H1 (cell line): ENCODE measurements around the gene SLC25A28. TPM values are rescaled to one million over a fixed set of nuclear protein-coding genes. Genes with fewer than 3 reads are reported as not detected.

Experiments
- CTCF ChIA-PET: fragments of 300-600 bp; sonication (Branson Sonifier 250); formaldehyde crosslinking; loops from one replicate; lab custom pipeline; 2021; ENCODE audit not compliant: partially characterized antibody; lab: Charles Lee
- POLR2A ChIA-PET: fragments of 300-600 bp; sonication (Branson Sonifier 250); formaldehyde crosslinking; loops from one replicate; lab custom pipeline; 2021; ENCODE audit warnings: inconsistent platforms; ENCODE audit not compliant: partially characterized antibody; lab: Charles Lee
- DNase-seq, 2 experiments: peaks; one replicate each; pipeline versions ENCODE4 v3.0.0 to v3.0.0-alpha.2; 2010 to 2022; ENCODE audit warnings: low spot score in 2 of 2, low read depth in 1 of 2, mixed read lengths in 1 of 2
- FAIRE-seq: peaks from 2 replicates; lab custom pipeline; 2011; peaks lifted over from hg19 to GRCh38; lab: Jason Lieb, UNC
- H2AFZ ChIP-seq: 2 replicates; pipeline ENCODE4 v1.8.1; 2012; ENCODE audit warnings: low read length, inconsistent platforms
- H2AK5ac ChIP-seq: 2 replicates; pipeline ENCODE4 v1.6.1; 2013; ENCODE audit warnings: low read depth, low read length
- H2BK120ac ChIP-seq: replicated peaks from 2 replicates; pipeline ENCODE3; 2013; ENCODE audit warnings: low read depth, low read length, inconsistent platforms
- H2BK12ac ChIP-seq: 2 replicates; pipeline ENCODE4 v1.6.1; 2013; ENCODE audit warnings: low read depth, low read length
- H2BK15ac ChIP-seq: 2 replicates; pipeline ENCODE4 v1.6.1; 2013; ENCODE audit warnings: low read length
- H2BK20ac ChIP-seq: 2 replicates; pipeline ENCODE4 v1.6.1; 2013; ENCODE audit warnings: low read length
- H2BK5ac ChIP-seq: 2 replicates; pipeline ENCODE4 v1.6.1; 2013; ENCODE audit warnings: low read depth, low read length
- H3K14ac ChIP-seq: 2 replicates; pipeline ENCODE4 v1.6.1; 2013; ENCODE audit warnings: inconsistent platforms; ENCODE audit not compliant: insufficient read length
- H3K18ac ChIP-seq: 2 replicates; pipeline ENCODE4 v1.6.1; 2013; ENCODE audit warnings: low read length; ENCODE audit errors: extremely low read depth
- H3K23ac ChIP-seq: 2 replicates; pipeline ENCODE4 v1.6.1; 2013; ENCODE audit warnings: inconsistent platforms; ENCODE audit not compliant: insufficient read length
- H3K23me2 ChIP-seq: 2 replicates; pipeline ENCODE4 v1.6.1; 2013; ENCODE audit warnings: low read depth, low read length
- H3K27ac ChIP-seq: 2 replicates; pipeline ENCODE4 v1.6.1; 2011; ENCODE audit warnings: low read depth, low read length, inconsistent platforms
- H3K27me3 ChIP-seq, 4 experiments: replicated peaks in 1 of 4; 1 replicate in 1 of 4; 2 replicates in 3 of 4; pipeline versions ENCODE4 v1.6.1 to v1.8.1; 2011 to 2013; ENCODE audit warnings: low read length in 3 of 4, mild to moderate bottlenecking in 3 of 4, inconsistent platforms in 2 of 4, mixed read lengths in 2 of 4, moderate library complexity in 1 of 4; ENCODE audit not compliant: control insufficient read depth in 3 of 4, insufficient read depth in 3 of 4; ENCODE audit errors: extremely low read depth in 1 of 4
- H3K36me3 ChIP-seq, 4 experiments: 2 replicates each; pipeline versions ENCODE4 v1.6.1 to v1.8.1; 2011 to 2013; ENCODE audit warnings: mild to moderate bottlenecking in 4 of 4, low read length in 3 of 4, moderate library complexity in 2 of 4, control low read depth in 1 of 4, inconsistent platforms in 1 of 4; ENCODE audit not compliant: insufficient read depth in 4 of 4, control insufficient read depth in 2 of 4
- H3K4ac ChIP-seq: replicated peaks from 2 replicates; pipeline ENCODE3; 2013; ENCODE audit warnings: low read length, low read depth, mixed read lengths, inconsistent platforms; ENCODE audit not compliant: insufficient read length
- H3K4me1 ChIP-seq, 4 experiments: replicated peaks in 1 of 4; 1 replicate in 1 of 4; 2 replicates in 3 of 4; pipeline versions ENCODE4 v1.6.1 to v1.8.1; 2011 to 2013; ENCODE audit warnings: low read length in 3 of 4, inconsistent platforms in 2 of 4, mixed read lengths in 1 of 4; ENCODE audit not compliant: insufficient read depth in 4 of 4, control insufficient read depth in 3 of 4
- H3K4me2 ChIP-seq, 2 experiments: 2 replicates each; pipeline versions ENCODE4 v1.6.1 to v1.8.1; 2011 to 2013; ENCODE audit warnings: low read depth in 2 of 2, low read length in 2 of 2, control low read depth in 1 of 2, inconsistent platforms in 1 of 2, mild to moderate bottlenecking in 1 of 2; ENCODE audit not compliant: insufficient read depth in 1 of 2
- H3K4me3 ChIP-seq, 4 experiments: fragments of 200-600, 300-600 bp in 1 of 4; sonication (generic), shearing (Covaris generic), sonication (Bioruptor Twin) in 1 of 4; 2 replicates each; pipeline versions ENCODE4 v1.5.1 to v1.8.1; 2011 to 2016; ENCODE audit warnings: low read length in 4 of 4, low read depth in 3 of 4, control low read depth in 2 of 4, inconsistent platforms in 2 of 4, mild to moderate bottlenecking in 2 of 4, mixed read lengths in 1 of 4, moderate library complexity in 1 of 4; ENCODE audit not compliant: insufficient read depth in 2 of 4; ENCODE audit errors: extremely low read depth in 1 of 4
- H3K56ac ChIP-seq: replicated peaks from 2 replicates; pipeline ENCODE3; 2013; ENCODE audit warnings: low read depth, mild to moderate bottlenecking, mixed read lengths, low read length, inconsistent platforms; ENCODE audit not compliant: insufficient read length
- H3K79me1 ChIP-seq: 2 replicates; pipeline ENCODE4 v1.6.1; 2013; ENCODE audit warnings: low read depth, low read length, control low read depth
- H3K79me2 ChIP-seq, 2 experiments: 2 replicates each; pipeline versions ENCODE4 v1.6.1 to v1.8.1; 2012 to 2013; ENCODE audit warnings: low read length in 2 of 2, mild to moderate bottlenecking in 2 of 2, inconsistent platforms in 1 of 2; ENCODE audit not compliant: insufficient read depth in 2 of 2, control insufficient read depth in 1 of 2
- H3K9ac ChIP-seq, 4 experiments: replicated peaks in 1 of 4; 1 replicate in 1 of 4; 2 replicates in 3 of 4; pipeline versions ENCODE4 v1.6.1 to v1.8.1; 2011 to 2013; ENCODE audit warnings: low read depth in 3 of 4, low read length in 3 of 4, control low read depth in 2 of 4, mild to moderate bottlenecking in 2 of 4, moderate library complexity in 2 of 4, inconsistent platforms in 1 of 4; ENCODE audit errors: extremely low read depth in 1 of 4
- H3K9me3 ChIP-seq, 2 experiments: 2 replicates each; pipeline versions ENCODE4 v1.6.1 to v1.8.1; 2012 to 2013; ENCODE audit warnings: mild to moderate bottlenecking in 2 of 2, moderate library complexity in 2 of 2, control low read depth in 1 of 2, inconsistent platforms in 1 of 2, low read depth in 1 of 2, low read length in 1 of 2, mixed read lengths in 1 of 2; ENCODE audit not compliant: insufficient read depth in 2 of 2
- H4K20me1 ChIP-seq, 2 experiments: replicated peaks in 1 of 2; 2 replicates each; pipeline versions ENCODE3 to v1.8.1; 2011 to 2013; ENCODE audit warnings: inconsistent platforms in 2 of 2, low read length in 2 of 2, mild to moderate bottlenecking in 1 of 2; ENCODE audit not compliant: insufficient read depth in 2 of 2, control insufficient read depth in 1 of 2
- H4K5ac ChIP-seq: 2 replicates; pipeline ENCODE4 v1.6.1; 2013; ENCODE audit warnings: low read length, low read depth, mixed read lengths, inconsistent platforms; ENCODE audit not compliant: insufficient read length
- H4K8ac ChIP-seq: 2 replicates; pipeline ENCODE4 v1.8.0; 2013; ENCODE audit warnings: mild to moderate bottlenecking, moderate library complexity, low read length, inconsistent platforms; ENCODE audit not compliant: insufficient read depth; ENCODE audit errors: extremely low read depth
- H4K91ac ChIP-seq: replicated peaks from 2 replicates; pipeline ENCODE3; 2013; ENCODE audit warnings: low read length, mixed read lengths, inconsistent platforms; ENCODE audit not compliant: insufficient read length
- ASH2L ChIP-seq: fragments of 200-600, 300-600 bp; sonication (generic); IDR thresholded peaks from one replicate; pipeline ENCODE4 v1.7.1; 2017; ENCODE audit warnings: low read length
- BCL11A ChIP-seq, 2 experiments: IDR thresholded peaks; one replicate each; pipeline ENCODE4 v1.6.1; 2011; ENCODE audit warnings: low read depth in 2 of 2, low read length in 2 of 2, mild to moderate bottlenecking in 2 of 2
- EP300 ChIP-seq, 2 experiments: IDR thresholded peaks; 1 replicate in 1 of 2; 2 replicates in 1 of 2; pipeline ENCODE4 v1.6.1; 2011 to 2012; ENCODE audit warnings: low read depth in 2 of 2, low read length in 2 of 2, mild to moderate bottlenecking in 2 of 2, borderline replicate concordance in 1 of 2, inconsistent platforms in 1 of 2, moderate library complexity in 1 of 2
- FOSL1 ChIP-seq: IDR thresholded peaks from 2 replicates; pipeline ENCODE4 v1.6.1; 2011; ENCODE audit warnings: mild to moderate bottlenecking, low read depth, low read length, moderate library complexity; ENCODE audit not compliant: insufficient read depth
- GTF2F1 ChIP-seq: IDR thresholded peaks from 2 replicates; pipeline ENCODE4 v1.6.1; 2012; ENCODE audit warnings: low read depth, low read length, improper control_type of control experiment, borderline replicate concordance
- KDM1A ChIP-seq: fragments of 200-600, 300-600 bp; sonication (generic); IDR thresholded peaks from 2 replicates; pipeline ENCODE4 v1.7.1; 2016; ENCODE audit warnings: mild to moderate bottlenecking, low read length, borderline replicate concordance
- KDM4A ChIP-seq: IDR thresholded peaks from one replicate; pipeline ENCODE4 v1.7.1; 2012; ENCODE audit warnings: low read depth, mild to moderate bottlenecking, moderate library complexity, low read length, inconsistent platforms; ENCODE audit not compliant: severe bottlenecking
- PHF8 ChIP-seq: fragments of 200-600 bp; sonication (generic); conservative IDR thresholded peaks from 2 replicates; pipeline ENCODE4 v1.7.1; 2012; ENCODE audit warnings: low read depth, mild to moderate bottlenecking, inconsistent platforms, low read length, moderate library complexity
- POLR2A ChIP-seq, 2 experiments: IDR thresholded peaks; 1 replicate in 1 of 2; 2 replicates in 1 of 2; pipeline ENCODE4 v1.6.1; 2011; ENCODE audit warnings: low read depth in 2 of 2, low read length in 2 of 2, mild to moderate bottlenecking in 2 of 2; ENCODE audit errors: control extremely low read depth in 1 of 2
- RXRA ChIP-seq: IDR thresholded peaks from 2 replicates; pipeline ENCODE4 v1.6.1; 2011; ENCODE audit warnings: low read depth, mild to moderate bottlenecking, low read length, moderate library complexity; ENCODE audit not compliant: insufficient read depth
- SAP30 ChIP-seq: fragments of 300-600 bp; sonication (generic); IDR thresholded peaks from 2 replicates; pipeline ENCODE4 v1.7.1; 2012; ENCODE audit warnings: low read length, moderate library complexity, mild to moderate bottlenecking, inconsistent platforms; ENCODE audit not compliant: insufficient read depth, insufficient replicate concordance
- SUZ12 ChIP-seq: fragments of 200-600 bp; sonication (generic); IDR thresholded peaks from 2 replicates; pipeline ENCODE4 v1.6.1; 2012; ENCODE audit warnings: mild to moderate bottlenecking, inconsistent platforms, low read length, moderate library complexity, mixed read lengths
- TAF7 ChIP-seq: optimal IDR thresholded peaks from 2 replicates; pipeline ENCODE3; 2011; ENCODE audit warnings: low read depth, mild to moderate bottlenecking, inconsistent platforms, low read length, moderate library complexity, borderline replicate concordance
- polyA plus RNA-seq, 7 experiments: library from polyadenylated mRNA; depleted of rRNA in 3 of 7; stranded (reverse) in 5 of 7; unstranded in 2 of 7; fragments of >200 nt in 5 of 7; fragments of 200-250 nt in 2 of 7; gene quantifications; 1 replicate in 5 of 7; 2 replicates in 1 of 7; 4 replicates in 1 of 7; pipeline versions ENCODE4 v1.2.1 to v1.2.3, GENCODE V29; 2011 to 2013; ENCODE audit warnings: missing spikeins in 2 of 7, mixed read lengths in 2 of 7
- total RNA-seq: library from RNA; stranded (reverse); fragmentation: NEBNext Ultra II Directional; extraction: Animal tissue kit (Norgen Biotek cat#: 25700); gene quantifications from 2 replicates; pipeline ENCODE4 v1.2.1, GENCODE V29; 2021
- TF ChIP-seq, protein P1 (sequence below): IDR thresholded peaks from 2 replicates; pipeline ENCODE4 v1.6.1; 2011; ENCODE audit warnings: low read length, improper control_type of control experiment

The SLC25A28 gene
- total and polyA plus RNA-seq, 2 of the 8 experiments (the other 6 are each of a cell fraction or from before 2014, with no cell fraction given): 17.2 to 18.5 TPM

DNA sequence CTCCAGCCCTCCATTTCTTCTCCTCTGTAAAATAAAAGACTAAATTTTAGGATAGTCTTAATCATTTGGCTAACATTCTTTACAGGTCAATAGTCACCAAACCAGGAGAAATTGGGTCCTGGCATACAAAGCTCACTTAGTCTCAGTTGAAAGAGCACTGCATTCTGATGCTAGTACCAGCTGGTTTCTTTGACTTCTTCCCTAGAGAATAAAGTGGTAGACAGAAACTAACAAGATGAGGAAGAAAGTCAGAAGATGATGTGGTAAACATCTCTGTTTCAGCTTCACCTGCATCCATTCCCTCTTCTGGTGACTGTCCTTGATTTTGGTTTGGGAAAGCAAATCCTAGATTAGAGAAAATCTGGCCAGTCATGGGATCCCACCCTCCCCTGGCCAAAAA lies 50.3 kb downstream of the SLC25A28 start:
- no peak overlapping the region for H3K4ac ChIP-seq
- no peak overlapping the region for H3K4me2 ChIP-seq
- H2AFZ ChIP-seq: peak overlapping the region; percentile 86; the same call in 1 of the 2 replicates
- H4K5ac ChIP-seq: no peak overlapping the region
- no peaks in the 10 kb centered on the region; the same call in 1 of the 2 replicates for H3K23me2 ChIP-seq
- H3K36me3 ChIP-seq: no peaks in the 10 kb centered on the region
- H3K4me1 ChIP-seq: peaks cover 2 to 7% (median 3%) of the 10 kb centered on the region in 4 experiments; a peak in 3 of 7 replicates
- no peaks in the 10 kb centered on the region for H3K9me3 ChIP-seq
- no peak overlapping the region; the same call in 1 of the 2 replicates for H3K18ac ChIP-seq
- no peak overlapping the region for H4K91ac ChIP-seq
- ChIA-PET CTCF (interaction anchor here (0.7 to 1.1 kb wide), 3 partner anchors 10 to 1326 kb away, joined by 3 to 5 read pairs (median 4); no protein-coding TSS in a partner anchor), POLR2A (no interaction called here)
- H3K79me2 ChIP-seq: no peaks in the 10 kb centered on the region
- no peak overlapping the region for H2BK120ac ChIP-seq
- H2AK5ac ChIP-seq: no peak overlapping the region
- TF ChIP-seq EP300 (IDR thresholded peaks at IDR 0.05; ENCODE audit: borderline replicate concordance in 1 of 2, low read depth in 2 of 2, low read length in 2 of 2) (no peak), KDM4A (no peak), GTF2F1 (no peak), SUZ12 (no peak), TAF7 (no peak), KDM1A (no peak), BCL11A (IDR thresholded peaks at IDR 0.05; ENCODE audit: low read depth in 2 of 2, low read length in 2 of 2) (no peak), FOSL1 (no peak), POLR2A (IDR thresholded peaks at IDR 0.05; ENCODE audit: control extremely low read depth in 1 of 2, low read depth in 2 of 2, low read length in 2 of 2) (no peak), RXRA (no peak), SAP30 (no peak), ASH2L (no peak), PHF8 (no peak)
- TF ChIP-seq, protein P1, sequence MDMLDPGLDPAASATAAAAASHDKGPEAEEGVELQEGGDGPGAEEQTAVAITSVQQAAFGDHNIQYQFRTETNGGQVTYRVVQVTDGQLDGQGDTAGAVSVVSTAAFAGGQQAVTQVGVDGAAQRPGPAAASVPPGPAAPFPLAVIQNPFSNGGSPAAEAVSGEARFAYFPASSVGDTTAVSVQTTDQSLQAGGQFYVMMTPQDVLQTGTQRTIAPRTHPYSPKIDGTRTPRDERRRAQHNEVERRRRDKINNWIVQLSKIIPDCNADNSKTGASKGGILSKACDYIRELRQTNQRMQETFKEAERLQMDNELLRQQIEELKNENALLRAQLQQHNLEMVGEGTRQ: no peak
- H2BK15ac ChIP-seq: no peak overlapping the region
- FAIRE-seq: no peak
- no peak overlapping the region for H2BK12ac ChIP-seq
- H3K56ac ChIP-seq: no peak overlapping the region
- H3K4me3 ChIP-seq: no peak overlapping the region
- H2BK5ac ChIP-seq: no peak overlapping the region
- H2BK20ac ChIP-seq: no peak overlapping the region
- no peaks in the 10 kb centered on the region for H3K79me1 ChIP-seq
- H3K9ac ChIP-seq: no peak overlapping the region
- H3K27me3 ChIP-seq: no peaks in the 10 kb centered on the region
- no peak for DNase-seq
- no peaks in the 10 kb centered on the region for H4K20me1 ChIP-seq
- H4K8ac ChIP-seq: no peak overlapping the region
- H3K14ac ChIP-seq: no peak overlapping the region
- H3K27ac ChIP-seq: no peak overlapping the region
- no peak overlapping the region for H3K23ac ChIP-seq
